GM18505 (cell line): ENCODE results near the gene CEP112.
"Not testable (repeated sequence)": the region's sequence is repeated elsewhere in the genome, so short reads cannot be mapped to it uniquely, and the experiment has no call there.

Experiments used
- ATAC-seq: cut with Tn5 transposase; IDR thresholded peaks from one replicate; pipeline ENCODE4 v1.9.1; 2021; ENCODE audit not compliant: unreplicated experiment
- POLR2A ChIP-seq: IDR thresholded peaks from 4 replicates; pipeline ENCODE4 v1.6.1; 2011; ENCODE audit warnings: borderline replicate concordance; ENCODE audit not compliant: insufficient read depth, insufficient read length; ENCODE audit errors: extremely low read depth

The CEP112 gene

DNA sequence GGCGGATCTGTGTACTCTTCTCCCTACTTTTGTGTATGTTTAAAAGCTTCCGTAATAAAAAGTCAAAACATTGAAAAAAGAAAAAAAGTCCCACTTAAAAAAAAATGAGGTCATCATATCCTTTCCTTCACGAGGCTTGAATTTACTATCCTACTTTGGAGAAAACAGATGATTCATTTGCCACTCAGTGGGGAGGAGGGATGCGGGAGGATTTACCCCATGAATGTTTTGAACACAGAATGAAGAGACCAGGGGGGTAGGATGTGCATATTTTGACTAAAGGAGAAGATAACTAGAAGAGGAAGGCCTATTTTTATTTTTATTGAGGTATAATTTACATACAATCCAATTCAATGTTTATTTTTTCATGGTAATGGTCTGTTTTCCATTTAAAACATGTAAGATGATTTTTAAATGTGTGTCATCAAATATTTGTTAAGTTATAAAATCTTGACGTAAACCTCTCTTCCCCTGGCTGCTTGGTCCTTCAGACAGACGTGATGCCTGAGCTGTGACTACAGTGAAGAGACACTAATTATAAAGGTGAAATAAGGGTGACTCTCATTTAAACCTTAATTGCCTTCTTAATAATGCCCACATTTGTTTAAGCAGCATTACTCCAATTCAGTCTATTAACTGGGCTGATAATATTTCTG is 495.1 kb downstream of the CEP112 start:
- no peak for ATAC-seq
- no peak for TF ChIP-seq POLR2A

DNA sequence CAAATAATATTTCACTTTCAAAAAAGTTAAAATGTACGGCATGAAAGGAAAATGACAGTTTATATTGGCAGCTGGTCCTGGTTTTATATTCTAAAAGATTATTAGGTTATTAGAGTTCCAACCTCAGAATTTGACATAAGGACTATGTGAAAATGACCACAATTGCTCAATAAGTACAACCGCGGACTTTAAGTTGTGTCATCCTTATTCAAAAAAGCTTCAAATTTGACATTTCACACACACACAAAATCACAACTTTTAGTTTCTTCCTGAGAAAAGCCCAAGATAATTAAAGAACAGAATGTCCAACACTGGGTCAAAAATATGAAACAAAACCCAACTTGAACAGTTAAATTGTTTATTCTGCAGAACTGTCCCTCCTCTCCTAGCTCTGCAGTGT is 497.3 kb downstream of the CEP112 start:
- no peak for ATAC-seq
- no peak for TF ChIP-seq POLR2A

- no peak for TF ChIP-seq POLR2A
- no peak for ATAC-seq
Measured at GRCh38 chr17:65690626-65691310, 501.2 kb downstream of the CEP112 start.

DNA sequence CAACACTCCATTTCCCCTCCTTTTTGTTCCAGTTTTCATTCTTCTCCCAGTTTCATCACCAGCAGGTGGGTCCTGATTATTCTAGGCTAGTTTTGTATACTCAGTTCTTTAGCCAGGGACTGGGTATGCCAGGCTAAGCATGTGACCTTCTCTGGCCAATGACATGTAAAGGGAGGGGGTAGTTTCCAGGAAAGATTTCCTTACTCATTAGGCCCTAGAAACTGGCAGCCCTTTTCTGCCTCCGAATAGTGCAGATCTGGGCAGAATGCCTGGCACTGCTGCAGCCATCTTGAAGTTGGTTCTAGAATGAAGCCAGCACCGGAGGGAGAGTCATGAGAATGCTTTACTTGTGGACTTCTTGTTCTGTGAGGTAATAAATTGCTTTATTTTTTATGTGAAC is 503.6 kb downstream of the CEP112 start:
- ATAC-seq = no peak
- no peak for TF ChIP-seq POLR2A

DNA sequence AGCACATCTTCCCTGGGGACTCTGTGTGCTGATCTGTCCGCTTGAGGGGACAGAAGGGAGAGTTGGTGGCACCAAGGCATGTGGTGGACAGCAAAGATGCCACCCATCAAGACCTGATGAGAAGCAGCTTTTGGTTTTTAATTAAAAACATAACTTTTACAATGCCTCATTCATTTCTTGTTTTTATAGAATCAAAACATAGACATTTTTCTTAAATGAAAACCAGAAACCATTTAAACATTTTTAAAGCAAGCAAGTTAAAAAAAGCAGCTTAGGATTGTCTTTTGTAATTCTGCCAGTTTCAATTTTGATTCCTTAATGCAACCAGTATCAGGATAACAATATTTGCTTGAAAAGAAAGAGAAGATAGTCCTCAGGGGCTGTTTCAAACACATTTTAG is 506.8 kb downstream of the CEP112 start:
- no peak for ATAC-seq
- TF ChIP-seq POLR2A = no peak

DNA sequence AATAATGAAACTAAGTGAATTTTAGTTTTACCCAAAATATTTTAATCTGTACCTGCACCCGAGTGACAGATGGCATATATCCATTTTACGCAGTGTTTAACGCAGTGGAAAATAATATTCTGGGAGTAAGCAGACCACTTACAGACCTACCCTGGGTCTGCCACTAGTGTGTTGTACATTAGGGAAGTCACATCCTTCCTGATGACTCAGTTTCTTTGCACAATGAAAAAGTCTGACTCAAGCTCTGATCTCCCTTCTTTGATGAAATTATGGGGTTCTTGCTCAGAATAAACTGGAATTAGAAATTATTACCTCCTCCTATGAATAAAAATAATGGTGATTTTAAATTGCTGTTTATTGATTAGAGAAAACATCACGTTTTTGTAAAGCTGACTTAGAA is 507.3 kb downstream of the CEP112 start:
- ATAC-seq = no peak
- TF ChIP-seq POLR2A = no peak

- ATAC-seq = no peak
Measured at GRCh38 chr17:65683428-65683827, 508.5 kb downstream of the CEP112 start.

DNA sequence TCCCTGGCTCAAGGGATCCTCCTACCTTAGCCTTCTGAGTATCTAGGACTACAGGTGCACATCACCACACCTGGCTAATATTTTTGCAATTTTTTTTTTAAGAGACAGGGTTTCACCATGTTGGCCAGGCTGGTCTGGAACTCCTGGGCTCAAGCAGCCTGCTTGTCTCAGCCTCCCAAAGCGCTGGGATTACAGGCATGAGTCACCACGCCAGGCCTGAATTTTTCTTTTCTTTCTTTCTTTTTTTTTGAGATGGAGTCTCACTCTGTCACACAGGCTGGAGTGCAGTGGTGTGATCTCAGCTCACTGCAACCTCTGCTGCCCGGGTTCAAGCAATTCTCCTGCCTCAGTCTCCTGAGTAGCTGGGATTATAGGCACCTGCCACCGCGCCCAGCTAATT is 510.2 kb downstream of the CEP112 start:
- ATAC-seq = not testable (repeated sequence)

More at GRCh38 chr17:65683428-65683827, 508.5 kb downstream of the CEP112 start:
- no peak for TF ChIP-seq POLR2A

GRCh38 chr17:65679165-65679845 is 512.6 kb downstream of the CEP112 start:
- no peak for TF ChIP-seq POLR2A
- no peak for ATAC-seq

DNA sequence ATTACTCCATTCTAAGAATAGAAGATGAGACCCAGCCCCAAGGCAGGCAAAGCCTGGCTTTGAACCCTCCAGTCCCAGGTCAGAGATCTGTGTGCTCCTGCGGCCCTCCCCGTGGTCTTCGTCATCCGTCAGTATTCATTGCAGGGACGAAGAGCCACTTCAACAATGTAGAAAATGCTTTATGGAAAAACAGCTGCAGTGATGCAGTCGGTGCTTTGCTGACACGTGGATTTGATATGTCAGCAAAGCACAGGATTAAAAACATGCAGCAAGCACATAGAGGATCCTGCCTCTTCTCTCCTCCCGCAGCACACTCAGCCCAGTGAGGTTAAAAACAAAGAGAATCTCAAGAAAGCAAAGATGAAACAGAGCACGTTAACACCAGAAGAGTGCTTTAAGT is 513.4 kb downstream of the CEP112 start:
- TF ChIP-seq POLR2A = no peak
- no peak for ATAC-seq

GRCh38 chr17:65677932-65678331 is 514.0 kb downstream of the CEP112 start:
- no peak for ATAC-seq
- no peak for TF ChIP-seq POLR2A

GRCh38 chr17:65674246-65675045 is 517.5 kb downstream of the CEP112 start:
- ATAC-seq = no peak
- TF ChIP-seq POLR2A = no peak

GRCh38 chr17:65670667-65671371 is 521.1 kb downstream of the CEP112 start:
- no peak for ATAC-seq
- TF ChIP-seq POLR2A = no peak
